Measurements from ENCODE around the gene ELP5.

Gene ELP5

DNA sequence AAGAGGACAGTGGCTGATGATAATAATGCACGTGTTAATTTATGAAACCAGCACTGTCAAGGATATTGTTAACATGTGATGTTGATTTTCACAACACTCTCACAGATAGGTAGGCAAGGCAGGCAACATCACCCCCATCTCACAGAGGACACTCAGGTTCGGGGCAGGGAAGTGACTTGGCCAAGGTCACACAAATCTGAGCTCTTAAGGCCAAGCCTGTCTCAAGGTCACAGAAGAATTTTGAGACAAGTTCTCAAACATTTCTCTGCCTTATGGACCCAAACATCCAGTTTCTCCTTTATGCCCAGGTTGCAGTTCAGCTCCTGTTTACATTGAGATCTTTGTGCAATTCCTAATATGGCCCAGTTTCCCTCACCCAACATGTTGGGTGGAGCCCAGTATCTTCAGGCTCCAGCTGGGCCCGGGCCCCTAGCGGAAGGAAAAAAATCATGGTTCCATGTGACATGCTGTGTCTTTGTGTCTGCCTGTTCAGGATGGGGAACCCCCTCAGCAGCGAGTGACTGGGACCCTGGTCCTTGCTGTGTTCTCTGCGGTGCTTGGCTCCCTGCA is 30.8 kb downstream of the ELP5 start:
- no peaks in the 10 kb centered on the region for H3K36me3 ChIP-seq (ENCODE audit: insufficient read depth, low read length)
- H2AFZ ChIP-seq (ENCODE audit: low read length): no peak overlapping the region
- H3K79me2 ChIP-seq (ENCODE audit: insufficient read depth, low read length): no peaks in the 10 kb centered on the region
- H3K9me3 ChIP-seq (ENCODE audit: insufficient read depth, low read depth, low read length): no peaks in the 10 kb centered on the region
- no peaks in the 10 kb centered on the region for H3K9me2 ChIP-seq (replicated peaks; ENCODE audit: low read depth, low read length)
- H3K4me3 ChIP-seq (ENCODE audit: low read length, poor library complexity, severe bottlenecking): no peak overlapping the region
- H3K27me3 ChIP-seq (ENCODE audit: insufficient read depth, low read length, poor library complexity, severe bottlenecking): no peaks in the 10 kb centered on the region
- H3K4me2 ChIP-seq (ENCODE audit: low read depth, low read length, poor library complexity, severe bottlenecking): no peak overlapping the region
- H3K4me1 ChIP-seq (ENCODE audit: insufficient read depth, low read length, poor library complexity, severe bottlenecking): peaks cover 13% of the 10 kb centered on the region
- H4K20me1 ChIP-seq (ENCODE audit: insufficient read depth, low read length, poor library complexity, severe bottlenecking): no peaks in the 10 kb centered on the region
- no peak for TF ChIP-seq EZH2phosphoT487 (IDR thresholded peaks at IDR 0.05; ENCODE audit: borderline replicate concordance)
- TF ChIP-seq, protein P1, sequence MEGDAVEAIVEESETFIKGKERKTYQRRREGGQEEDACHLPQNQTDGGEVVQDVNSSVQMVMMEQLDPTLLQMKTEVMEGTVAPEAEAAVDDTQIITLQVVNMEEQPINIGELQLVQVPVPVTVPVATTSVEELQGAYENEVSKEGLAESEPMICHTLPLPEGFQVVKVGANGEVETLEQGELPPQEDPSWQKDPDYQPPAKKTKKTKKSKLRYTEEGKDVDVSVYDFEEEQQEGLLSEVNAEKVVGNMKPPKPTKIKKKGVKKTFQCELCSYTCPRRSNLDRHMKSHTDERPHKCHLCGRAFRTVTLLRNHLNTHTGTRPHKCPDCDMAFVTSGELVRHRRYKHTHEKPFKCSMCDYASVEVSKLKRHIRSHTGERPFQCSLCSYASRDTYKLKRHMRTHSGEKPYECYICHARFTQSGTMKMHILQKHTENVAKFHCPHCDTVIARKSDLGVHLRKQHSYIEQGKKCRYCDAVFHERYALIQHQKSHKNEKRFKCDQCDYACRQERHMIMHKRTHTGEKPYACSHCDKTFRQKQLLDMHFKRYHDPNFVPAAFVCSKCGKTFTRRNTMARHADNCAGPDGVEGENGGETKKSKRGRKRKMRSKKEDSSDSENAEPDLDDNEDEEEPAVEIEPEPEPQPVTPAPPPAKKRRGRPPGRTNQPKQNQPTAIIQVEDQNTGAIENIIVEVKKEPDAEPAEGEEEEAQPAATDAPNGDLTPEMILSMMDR (conservative IDR thresholded peaks at IDR 0.05; ENCODE audit: low read length): no peak
- H3F3A ChIP-seq (ENCODE audit: low read depth): 0 out of 2 replicates have a peak, but pooled peaks cover 3% of the 10 kb centered on the region
- no peak overlapping the region for H3K9ac ChIP-seq (ENCODE audit: low read depth, low read length, poor library complexity, severe bottlenecking)

DNA sequence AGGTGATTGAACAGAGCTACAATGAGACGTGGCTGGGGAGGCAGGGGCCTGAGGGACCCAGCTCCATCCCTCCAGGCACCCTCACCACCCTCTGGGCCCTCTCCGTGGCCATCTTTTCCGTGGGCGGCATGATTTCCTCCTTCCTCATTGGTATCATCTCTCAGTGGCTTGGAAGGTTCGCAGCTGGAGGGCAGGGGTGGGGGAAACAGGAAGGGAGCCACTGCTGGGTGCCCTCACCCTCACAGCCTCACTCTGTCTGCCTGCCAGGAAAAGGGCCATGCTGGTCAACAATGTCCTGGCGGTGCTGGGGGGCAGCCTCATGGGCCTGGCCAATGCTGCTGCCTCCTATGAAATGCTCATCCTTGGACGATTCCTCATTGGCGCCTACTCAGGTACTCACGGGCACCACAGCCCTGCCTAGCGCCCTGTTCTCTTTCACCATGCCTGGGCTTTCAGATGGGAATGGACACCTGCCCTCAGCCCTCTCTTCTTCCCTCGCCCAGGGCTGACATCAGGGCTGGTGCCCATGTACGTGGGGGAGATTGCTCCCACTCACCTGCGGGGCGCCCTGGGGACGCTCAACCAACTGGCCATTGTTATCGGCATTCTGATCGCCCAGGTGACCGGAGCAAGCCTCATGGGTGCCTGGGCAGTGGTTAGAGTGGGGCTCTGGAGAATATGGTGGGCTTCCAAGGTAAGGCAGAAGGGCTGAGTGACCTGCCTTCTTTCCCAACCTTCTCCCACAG is 31.6 kb downstream of the ELP5 start:
- Histone ChIP-seq H3K4me1 (ENCODE audit: insufficient read depth, low read length, poor library complexity, severe bottlenecking) (peaks cover 13% of the 10 kb centered on the region), H3K36me3 (ENCODE audit: insufficient read depth, low read length) (no peaks in the 10 kb centered on the region), H3F3A (ENCODE audit: low read depth) (0 out of 2 replicates have a peak, but pooled peaks cover 3% of the 10 kb centered on the region), H4K20me1 (ENCODE audit: insufficient read depth, low read length, poor library complexity, severe bottlenecking) (no peaks in the 10 kb centered on the region), H3K9me2 (replicated peaks; ENCODE audit: low read depth, low read length) (no peaks in the 10 kb centered on the region), H3K27me3 (ENCODE audit: insufficient read depth, low read length, poor library complexity, severe bottlenecking) (no peaks in the 10 kb centered on the region), H3K79me2 (ENCODE audit: insufficient read depth, low read length) (no peaks in the 10 kb centered on the region), H3K4me2 (ENCODE audit: low read depth, low read length, poor library complexity, severe bottlenecking) (no peak overlapping the region), H3K9me3 (ENCODE audit: insufficient read depth, low read depth, low read length) (no peaks in the 10 kb centered on the region), H3K9ac (ENCODE audit: low read depth, low read length, poor library complexity, severe bottlenecking) (no peak overlapping the region), H2AFZ (ENCODE audit: low read length) (no peak overlapping the region), H3K4me3 (ENCODE audit: low read length, poor library complexity, severe bottlenecking) (no peak overlapping the region)
- no peak for TF ChIP-seq EZH2phosphoT487 (IDR thresholded peaks at IDR 0.05; ENCODE audit: borderline replicate concordance)
- TF ChIP-seq, protein P1 (conservative IDR thresholded peaks at IDR 0.05; ENCODE audit: low read length): no peak

DNA sequence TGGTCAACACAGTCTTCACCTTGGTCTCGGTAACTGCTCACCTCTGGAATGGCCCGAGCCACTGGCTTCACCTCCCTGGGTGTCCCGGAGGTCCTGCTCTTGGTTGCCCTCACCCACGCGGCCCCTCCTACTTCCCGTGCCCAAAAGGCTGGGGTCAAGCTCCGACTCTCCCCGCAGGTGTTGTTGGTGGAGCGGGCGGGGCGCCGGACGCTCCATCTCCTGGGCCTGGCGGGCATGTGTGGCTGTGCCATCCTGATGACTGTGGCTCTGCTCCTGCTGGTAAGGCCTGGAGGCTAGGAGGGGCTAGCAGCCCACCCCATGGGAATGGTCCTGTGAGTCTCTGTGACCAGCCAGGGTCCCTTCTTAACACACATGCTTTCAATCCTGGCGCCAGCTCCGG is 32.9 kb downstream of the ELP5 start:
- Histone ChIP-seq H3K9me3 (ENCODE audit: insufficient read depth, low read depth, low read length) (no peaks in the 10 kb centered on the region), H3K4me1 (ENCODE audit: insufficient read depth, low read length, poor library complexity, severe bottlenecking) (peaks cover 13% of the 10 kb centered on the region), H3K9me2 (replicated peaks; ENCODE audit: low read depth, low read length) (no peaks in the 10 kb centered on the region), H3K79me2 (ENCODE audit: insufficient read depth, low read length) (no peaks in the 10 kb centered on the region), H3K4me2 (ENCODE audit: low read depth, low read length, poor library complexity, severe bottlenecking) (no peak overlapping the region), H4K20me1 (ENCODE audit: insufficient read depth, low read length, poor library complexity, severe bottlenecking) (no peaks in the 10 kb centered on the region), H3F3A (ENCODE audit: low read depth) (0 out of 2 replicates have a peak, but pooled peaks cover 3% of the 10 kb centered on the region), H2AFZ (ENCODE audit: low read length) (no peak overlapping the region), H3K4me3 (ENCODE audit: low read length, poor library complexity, severe bottlenecking) (no peak overlapping the region), H3K36me3 (ENCODE audit: insufficient read depth, low read length) (no peaks in the 10 kb centered on the region), H3K9ac (ENCODE audit: low read depth, low read length, poor library complexity, severe bottlenecking) (no peak overlapping the region), H3K27me3 (ENCODE audit: insufficient read depth, low read length, poor library complexity, severe bottlenecking) (no peaks in the 10 kb centered on the region)
- TF ChIP-seq EZH2phosphoT487 (IDR thresholded peaks at IDR 0.05; ENCODE audit: borderline replicate concordance): no peak
- TF ChIP-seq, protein P1 (conservative IDR thresholded peaks at IDR 0.05; ENCODE audit: low read length): no peak

Data from Loucy (cell line).